CD4-positive, alpha-beta T cell treated with Interleukin-4 for 4 hours (primary cell): ENCODE results near the gene SALL4.
"Not testable (repeated sequence)": the region's sequence is repeated elsewhere in the genome, so short reads cannot be mapped to it uniquely, and the experiment has no call there.

Experiments
- DNase-seq: peaks from one replicate; pipeline ENCODE4 v3.0.0-alpha.2; 2020

SALL4 gene

DNA sequence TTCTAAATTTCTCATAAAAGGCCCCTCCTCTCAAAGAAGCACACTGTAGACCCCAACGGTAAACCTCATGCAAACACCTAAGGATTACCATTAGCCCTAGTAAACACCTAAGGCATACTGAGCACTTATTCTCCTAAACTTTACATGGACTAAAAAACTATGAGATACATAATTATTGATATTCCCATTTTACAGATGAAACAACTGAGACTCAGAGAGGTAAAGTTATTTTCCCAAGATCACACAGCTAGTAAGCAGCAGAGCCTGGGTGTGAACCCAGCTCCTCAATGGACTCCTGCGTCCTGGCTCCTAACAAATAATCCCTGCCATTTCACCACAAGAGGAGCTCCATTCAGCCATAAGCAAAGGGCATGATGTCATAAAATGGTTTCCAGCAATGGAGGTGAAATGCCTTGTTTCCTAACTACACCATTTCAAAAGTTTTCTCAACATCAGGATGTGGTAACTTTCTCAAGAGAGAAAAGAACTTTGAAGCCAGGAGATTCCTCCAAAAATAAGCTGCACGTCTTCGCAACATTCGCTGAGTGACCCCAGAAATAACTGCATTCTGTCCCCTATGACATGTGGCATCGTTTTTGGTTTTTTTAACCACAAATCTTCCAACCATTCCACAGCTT lies 38.2 kb downstream of the SALL4 start:
- DNase-seq = no peak

DNA sequence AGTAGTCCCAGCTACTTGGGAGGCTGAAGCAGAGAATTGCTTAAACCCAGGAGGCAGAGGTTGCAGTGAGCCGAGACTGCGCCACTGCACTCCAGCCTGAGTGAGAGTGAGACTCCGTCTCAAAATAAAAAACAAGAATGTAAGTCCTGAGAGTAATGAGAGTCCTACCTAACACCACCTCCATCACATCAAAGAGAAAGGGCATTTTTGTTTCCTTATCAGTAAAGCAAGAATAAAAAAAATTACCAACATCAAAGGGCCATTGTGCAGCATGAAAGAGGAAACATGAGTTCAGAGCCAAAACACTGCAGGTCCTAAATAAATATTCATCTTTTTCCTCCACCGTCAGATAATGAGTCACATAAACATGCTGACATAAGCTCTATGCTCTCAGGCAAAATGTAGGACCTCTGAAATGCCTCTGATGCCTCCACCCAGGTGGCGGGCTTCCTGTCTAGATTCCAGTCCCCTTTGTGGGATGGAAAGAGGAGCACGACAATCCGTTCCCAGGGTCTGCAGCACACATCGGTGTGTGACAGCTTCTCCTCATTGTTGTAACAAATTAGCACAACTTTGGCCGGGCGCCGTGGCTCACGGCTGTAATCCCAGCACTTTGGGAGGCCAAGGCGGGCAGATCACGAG lies 41.3 kb downstream of the SALL4 start:
- no peak for DNase-seq

DNA sequence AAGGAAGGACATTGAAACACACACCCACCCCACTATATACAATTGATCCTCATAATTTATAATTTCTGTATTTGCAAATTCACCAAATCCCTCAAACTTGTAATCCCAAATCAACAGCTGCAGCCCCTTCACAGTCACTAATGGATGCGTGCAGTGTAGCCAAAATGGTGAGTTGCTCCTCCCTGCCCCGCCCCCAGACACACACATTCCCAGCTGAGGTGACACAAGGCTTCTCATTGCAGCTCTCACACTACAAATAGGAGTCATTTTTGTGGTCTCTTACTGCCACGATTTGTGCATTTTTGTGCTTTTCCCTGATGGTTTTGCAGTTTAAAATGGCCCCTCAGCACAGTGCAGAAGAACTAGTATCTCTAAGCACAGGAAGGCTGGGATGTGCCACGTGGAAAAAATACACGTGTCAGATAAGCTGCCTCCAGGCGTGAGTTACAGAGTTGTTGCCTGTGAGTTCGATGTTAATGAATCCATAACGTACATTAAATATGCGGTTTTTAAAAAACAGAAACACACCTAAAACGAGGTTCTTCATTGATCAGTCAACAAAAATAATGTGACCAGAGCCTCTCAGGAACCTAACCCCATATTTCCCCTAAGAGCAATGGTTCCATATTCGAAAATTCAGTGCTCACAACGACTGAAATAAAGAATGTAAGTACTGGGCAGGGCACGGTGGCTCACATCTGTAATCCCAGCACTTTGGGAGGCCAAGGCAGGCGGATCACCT lies 42.4 kb downstream of the SALL4 start:
- DNase-seq = no peak

DNA sequence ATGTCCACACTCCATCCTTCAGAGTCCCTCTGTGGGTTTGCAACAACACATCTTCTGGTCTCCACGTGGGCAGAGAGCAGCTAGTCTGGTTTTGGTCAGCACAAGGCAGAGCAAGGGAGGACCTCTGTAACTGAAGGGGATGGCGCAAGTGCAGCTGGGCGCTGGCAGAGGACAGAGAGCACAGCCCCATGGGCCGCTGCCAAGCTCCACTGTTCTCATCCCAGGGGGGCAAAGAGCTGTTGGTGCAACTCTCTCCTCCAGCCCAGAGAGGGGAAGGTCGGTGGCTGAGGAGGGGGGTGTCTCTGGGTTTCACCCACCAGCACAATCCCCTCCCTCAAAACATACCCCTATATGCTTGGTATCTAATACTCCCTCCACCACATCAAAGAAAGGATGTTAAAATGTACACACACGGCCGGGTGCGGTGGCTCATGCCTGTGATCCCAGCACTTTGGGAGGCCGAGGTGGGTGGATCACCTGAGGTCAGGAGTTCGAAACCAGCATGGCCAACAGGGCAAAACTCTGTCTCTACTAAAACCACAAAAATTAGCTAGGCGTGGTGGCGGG lies 43.3 kb downstream of the SALL4 start:
- no peak for DNase-seq

DNA sequence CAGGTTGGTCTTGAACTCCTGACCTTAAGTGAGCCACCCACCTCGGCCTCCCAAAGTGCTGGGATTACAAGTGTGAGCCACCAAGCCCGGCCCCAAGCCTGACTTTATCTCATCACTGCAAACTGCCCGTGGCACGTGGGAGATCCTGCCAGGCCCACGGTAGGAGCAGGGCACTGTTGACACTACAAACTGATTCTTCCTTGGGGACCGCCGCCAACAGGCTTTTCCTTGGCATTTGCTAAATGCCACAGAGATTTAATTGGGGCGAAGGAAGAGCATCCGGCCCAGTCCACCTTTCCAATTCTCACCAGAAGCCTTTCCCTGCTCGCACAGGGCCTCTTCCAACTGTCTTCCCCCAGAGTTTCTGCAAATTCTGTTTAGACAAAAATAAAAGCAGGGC lies 45.1 kb downstream of the SALL4 start:
- no peak for DNase-seq

DNA sequence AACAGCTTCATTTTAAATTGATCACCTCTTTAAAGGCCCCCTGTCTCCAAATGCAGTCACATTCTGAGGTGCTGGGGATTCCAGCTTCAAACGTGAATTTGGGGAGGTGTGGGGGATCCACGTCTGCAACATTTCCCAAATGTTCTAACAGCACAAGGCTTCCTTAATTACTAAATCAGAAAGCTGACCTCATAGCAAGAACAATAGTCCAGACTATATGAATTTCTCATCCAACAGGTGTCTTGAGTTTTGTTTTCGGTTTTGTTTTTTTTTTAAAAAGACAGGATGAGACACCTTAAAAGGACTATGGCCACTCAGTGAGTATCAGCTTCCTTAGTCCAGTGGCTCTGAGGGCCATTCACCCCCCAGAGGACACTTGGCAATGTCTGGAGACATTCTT lies 45.7 kb downstream of the SALL4 start:
- no peak for DNase-seq

DNA sequence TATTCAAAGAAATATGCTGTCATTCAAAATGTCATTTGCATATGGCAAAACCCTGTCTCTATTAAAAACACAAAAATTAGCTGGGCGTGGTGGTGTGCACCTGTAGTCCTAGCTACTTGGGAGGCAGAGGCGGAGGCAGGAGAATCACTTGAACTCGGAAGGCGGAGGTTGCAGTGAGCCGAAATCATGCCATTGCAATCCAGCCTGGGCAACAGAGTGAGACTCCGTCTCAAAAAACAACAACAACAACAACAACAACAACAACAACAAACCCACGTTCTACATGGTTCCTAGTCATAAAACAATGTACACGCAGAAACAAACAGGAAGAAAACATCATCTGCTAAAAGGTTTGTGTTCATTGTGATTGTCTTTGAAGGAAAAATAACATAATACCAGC lies 49.1 kb downstream of the SALL4 start:
- not testable (repeated sequence) for DNase-seq

DNA sequence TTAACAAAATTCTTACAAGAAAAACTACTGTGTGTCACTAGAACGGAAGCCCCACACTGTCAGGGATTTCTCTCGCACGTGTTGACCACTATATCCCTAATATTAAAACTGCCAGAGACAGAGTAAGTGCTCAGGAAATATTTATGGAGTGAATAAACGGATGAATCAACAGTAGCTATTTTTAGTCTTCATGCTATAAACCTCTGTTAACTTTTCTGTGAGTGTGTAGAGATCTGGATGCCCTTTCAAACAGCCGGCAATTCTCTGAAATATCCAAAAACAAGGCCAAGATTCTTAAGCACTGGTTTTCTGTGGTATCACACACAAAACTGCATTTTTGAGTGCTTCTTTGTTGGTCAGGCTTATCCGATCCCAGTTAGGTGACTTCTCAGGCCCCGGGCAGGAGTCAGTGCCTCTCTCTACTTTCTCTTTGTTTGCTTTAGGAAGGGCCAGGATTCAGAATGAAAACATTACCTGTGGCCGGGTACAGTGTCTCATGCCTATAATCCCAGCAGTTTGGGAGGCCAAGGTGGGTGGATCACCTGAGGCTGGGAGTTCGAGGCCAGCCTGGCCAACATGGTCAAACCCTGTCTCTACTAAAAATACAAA lies 49.9 kb downstream of the SALL4 start:
- no peak for DNase-seq

DNA sequence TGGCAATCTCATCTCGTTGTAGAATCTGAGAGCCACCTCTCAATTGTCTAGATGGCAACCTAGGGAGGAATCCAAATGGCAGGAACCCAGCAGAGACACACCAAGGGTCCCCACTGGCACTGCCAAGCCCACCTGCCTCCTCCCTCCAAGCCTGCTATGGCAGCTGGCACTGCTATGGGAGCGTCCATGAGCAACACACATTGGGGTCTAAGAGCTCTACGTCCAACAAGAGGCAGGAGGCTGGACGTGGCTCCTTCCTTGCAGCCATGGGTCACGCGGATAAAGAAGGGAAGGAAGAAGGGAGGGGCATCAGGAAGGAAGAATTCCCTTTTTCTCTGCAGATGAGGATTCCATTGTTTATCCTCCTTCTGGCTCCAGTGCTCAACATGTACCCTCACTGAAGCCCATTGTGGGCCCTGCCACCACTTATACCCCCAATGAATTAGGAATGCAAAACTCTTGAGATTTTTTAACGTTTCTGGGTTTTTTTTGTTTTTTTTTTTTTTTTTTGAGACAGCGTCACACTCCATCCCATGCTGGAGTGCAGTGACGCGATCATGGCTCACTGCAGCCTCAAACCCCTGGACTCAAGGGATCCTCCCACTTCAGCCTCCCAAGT lies 51.4 kb downstream of the SALL4 start:
- no peak for DNase-seq

DNA sequence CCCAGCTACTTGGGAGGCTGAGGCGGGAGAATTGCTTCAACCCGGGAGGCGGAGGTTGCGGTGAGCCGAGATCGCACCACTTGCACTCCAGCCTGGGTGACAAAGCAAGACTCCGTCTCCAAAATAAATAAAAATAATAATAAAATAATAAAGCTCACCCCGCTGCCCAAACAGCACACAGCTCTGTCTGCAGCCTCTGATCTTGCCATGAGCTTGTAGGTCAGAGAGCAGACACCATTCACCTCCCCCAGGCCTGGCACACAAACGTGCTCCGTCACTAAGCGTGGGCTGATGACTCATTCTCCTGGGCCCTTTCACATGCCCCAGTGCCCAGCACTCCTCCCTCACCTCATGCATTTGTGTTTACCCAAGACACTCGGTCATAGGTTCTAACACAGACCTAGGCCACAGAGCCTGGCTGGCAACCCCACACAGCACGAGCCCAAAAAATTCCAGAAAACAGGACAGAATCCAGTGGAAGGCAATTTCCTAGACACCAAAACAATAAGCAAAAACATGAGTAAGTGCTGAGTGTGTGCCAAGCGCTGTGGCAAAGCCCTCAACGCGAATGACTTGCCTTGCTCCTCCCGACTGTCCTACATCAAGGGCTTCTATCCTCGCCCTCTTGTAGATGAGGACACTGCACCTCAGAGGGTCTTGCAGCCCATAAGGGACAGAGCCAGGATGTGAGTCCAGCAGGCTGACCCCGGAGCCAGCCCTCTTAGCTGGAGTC lies 52.1 kb downstream of the SALL4 start:
- no peak for DNase-seq

DNA sequence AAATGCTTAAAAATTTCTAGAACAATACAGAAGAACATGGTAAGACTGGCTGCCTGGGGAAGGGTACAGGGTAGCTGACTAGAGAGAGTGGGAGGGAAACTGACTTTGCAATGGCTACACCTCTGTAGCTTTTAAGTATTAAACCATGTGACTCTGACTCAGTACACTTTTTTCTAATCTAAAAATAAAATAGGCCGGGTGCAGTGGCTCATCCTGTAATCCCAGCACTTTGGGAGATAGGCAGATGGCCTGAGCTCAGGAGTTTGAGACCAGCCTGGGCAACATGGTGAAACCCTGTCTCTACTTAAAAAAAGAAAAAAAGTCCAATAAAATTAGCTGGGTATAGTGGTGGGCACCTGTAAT lies 52.7 kb downstream of the SALL4 start:
- no peak for DNase-seq

DNA sequence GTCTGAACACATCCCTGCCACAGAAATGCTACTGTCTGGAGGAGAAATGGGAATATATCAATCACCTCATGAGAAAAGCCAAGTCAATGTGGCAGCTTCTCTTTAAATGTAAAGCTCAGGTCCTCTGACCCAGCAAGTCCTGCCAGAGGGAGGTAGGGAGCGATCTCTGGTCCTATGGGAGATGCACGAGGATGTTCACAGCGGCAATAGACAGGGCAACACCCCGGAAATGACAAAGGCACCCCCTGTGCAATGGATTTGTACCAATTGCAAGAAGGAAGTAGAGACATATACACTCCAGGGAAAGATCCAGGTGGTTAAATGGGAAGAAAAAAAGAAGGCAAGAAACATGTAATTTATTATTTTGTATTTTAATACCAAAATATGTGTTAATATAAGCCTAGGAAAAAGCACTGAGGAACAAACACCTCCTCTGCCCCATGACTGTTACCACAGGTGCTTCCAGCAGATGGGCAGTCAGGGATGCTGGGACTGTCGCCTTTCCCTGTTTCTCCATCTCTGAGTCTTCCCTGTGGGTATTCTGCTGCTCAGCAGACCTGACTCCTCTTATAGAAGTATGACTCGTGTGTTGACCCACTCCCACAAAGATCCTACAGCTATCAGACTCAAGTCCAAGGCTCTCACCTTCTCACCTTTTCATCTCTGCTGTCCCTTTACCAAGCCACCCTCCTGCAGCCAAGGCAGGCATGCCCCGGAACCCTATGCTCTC lies 55.0 kb downstream of the SALL4 start:
- DNase-seq = no peak

DNA sequence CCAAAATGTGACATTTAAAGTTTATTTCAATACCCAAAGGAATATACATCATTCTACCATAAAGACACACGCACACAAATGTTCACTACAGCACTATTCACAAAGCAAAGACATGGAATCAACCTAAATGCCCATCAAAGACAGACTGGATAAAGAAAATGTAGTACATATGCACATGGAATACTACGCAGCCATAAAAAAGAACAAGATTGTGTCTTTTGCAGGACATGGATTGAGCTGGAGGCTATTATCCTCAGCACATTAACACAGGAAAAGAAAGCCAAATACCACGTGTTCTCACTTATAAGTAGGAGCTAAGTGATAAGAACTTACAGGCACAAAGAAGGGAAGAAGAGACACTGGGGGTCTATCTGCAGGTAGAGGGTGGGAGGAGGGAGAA lies 56.5 kb downstream of the SALL4 start:
- DNase-seq = no peak

DNA sequence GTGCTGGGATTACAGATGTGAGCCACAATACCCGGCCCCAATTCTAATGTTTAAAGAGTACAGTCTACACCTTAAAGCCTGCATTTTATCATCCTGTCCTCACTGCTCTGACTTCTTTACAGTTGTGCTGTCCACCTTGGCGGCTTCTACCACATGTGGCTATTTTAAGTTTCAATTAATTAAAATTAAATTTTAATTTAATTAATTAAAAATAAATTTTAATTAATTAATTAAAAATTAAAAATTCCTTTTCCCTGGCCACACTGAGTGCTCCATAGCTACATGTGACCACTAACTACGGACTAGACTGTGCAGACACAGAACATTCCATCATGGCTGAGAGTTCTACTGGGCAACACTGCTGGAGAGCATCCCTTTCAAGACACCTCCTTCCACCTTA lies 61.5 kb downstream of the SALL4 start:
- no peak for DNase-seq

DNA sequence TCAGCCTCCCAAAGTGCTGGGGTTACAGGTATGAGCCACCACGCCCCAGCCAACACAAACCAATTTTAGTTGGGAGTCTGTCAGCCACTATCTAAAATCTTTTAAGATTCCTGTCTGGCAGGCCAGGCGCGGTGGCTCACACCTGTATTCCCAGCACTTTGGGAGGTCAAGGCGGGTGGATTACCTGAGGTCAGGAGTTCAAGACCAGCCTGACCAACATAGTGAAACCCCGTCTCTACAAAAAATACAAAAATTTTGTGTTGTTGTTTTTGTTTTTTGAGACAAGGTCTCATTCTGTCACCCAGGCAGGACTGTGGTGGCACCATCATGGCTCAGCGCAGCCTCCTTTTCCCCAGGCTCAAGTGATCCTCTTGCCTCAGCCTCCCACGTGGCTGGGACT lies 62.0 kb downstream of the SALL4 start:
- not testable (repeated sequence) for DNase-seq

DNA sequence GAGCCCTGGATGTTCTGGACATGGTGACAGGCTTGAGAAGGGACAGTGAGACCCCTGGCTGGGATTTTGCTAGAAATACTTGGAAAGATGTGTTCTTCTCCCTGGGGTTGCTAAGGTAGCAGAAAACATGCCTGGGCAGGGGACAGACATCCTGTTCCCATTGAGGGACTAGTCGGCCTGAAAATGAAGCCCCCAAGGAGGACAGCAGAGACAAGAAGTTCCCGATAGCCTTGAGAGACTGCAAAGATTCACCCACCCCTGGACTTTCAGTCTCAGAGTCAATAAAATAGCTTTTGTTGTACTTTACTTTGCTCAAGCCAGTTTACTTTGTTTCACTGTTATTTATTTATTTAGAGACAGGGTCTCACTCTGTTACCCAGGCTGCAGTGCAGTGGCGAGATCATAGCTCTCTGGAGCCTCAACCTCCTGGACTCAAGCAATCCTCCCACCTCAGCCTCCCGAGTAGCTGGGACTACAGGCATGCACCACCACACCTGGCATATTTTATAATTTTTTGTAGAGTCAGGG lies 62.5 kb downstream of the SALL4 start:
- no peak for DNase-seq

DNA sequence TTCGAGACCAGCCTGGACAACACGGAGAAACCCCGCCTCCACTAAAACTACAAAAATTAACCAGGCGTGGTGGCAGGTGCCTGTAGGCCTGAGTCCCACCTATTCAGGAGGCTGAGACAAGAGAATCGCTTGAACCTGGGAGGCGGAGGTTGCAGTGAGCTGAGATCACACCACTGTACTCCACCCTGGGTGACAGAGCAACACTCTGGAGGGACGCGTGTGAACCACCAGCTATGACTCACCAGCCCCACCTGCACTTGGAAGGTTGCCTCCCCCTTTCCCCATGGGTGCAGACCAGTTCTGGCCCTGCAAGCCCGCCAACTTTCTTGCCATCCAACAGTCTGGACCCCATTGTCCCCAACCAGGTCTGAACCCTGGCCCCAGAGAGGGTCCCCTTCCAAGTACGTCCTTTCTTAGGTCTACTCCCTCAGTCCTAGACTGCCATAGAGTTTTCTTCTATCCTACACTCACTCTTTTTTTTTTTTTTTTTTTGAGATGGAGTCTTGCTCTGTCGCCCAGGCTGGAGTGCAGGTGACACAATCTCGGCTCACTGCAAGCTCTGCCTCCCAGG lies 63.4 kb downstream of the SALL4 start:
- no peak for DNase-seq

DNA sequence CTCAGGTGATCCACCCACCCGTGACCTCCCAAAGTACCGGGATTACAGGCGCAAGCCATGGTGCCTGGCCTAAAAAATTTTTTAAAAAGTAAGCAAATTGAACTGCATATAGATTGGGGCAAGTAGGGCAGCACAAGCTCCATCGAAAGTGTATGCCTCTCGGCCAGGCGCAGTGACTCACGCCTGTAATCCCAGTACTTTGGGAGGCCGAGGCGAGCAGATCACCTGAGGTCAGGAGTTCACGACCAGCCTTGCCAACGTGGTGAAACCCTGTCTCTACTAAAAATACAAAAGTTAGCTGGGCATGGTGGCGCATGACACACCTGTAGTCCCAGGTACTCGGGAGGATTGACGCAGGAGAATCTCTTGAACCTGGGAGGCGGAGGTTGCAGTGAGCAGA lies 64.1 kb downstream of the SALL4 start:
- not testable (repeated sequence) for DNase-seq

DNA sequence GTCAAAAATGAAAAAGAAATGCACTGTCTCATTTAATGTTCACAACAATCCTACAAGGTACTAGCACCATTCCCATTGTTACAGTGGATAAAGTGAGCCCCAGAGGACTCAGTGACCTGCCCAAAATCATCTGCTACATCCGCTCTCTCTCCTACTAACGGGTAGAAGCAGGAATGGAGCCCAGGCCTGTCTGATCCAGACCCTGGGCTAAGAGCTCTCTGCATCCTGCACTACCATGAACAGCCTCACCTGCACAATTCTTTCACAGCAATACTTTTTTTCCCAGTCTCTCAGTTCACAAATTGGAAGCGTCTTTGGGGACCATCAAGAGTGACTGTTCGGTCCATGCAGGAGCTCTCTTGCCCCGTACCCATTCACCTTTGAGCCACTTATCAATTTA lies 65.4 kb downstream of the SALL4 start:
- no peak for DNase-seq

DNA sequence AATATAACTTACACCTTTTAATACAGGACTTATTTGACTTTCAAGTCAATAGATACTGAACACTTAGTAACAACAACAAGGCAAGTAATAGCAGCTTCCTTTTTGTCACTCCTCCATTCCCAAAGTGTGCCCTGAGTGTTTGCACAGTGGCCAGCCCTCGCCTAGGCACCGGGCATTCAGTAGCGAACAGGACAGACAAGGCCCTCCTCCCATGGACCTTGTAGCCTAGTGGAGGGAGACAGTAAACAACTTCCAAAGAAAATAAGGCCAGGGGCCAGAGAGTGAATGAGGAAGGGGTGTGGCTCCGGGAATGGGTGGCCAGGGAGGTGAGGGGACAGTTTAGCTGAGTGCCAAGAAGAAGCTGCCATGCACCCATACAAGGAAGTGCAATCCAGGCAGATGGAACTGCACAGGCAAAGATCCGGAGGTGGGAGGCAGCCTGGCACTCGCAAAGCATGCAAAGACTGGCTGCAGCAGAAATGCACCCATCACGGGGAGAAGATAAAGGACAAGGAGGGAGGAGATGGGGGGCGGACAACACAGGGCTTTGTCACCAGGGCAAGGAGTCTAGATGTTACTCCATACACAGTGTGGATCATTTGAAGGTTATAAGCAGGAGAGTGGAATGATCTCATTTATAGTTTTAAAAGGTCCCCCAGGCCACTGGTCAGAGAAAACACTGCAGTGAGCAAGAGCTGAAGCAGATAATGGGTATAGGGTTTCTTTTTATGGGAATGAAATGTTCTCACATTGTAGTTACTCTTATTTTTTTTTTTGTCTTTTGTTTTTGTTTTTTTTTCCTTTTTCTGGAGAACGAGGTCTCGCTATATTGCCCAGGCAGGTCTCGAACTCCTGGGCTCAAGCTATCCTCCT lies 66.4 kb downstream of the SALL4 start:
- no peak for DNase-seq
